HG03064 (cell line): Measurements from ENCODE around the gene FOXN3.
"Not testable (repeated sequence)": the region's sequence is repeated elsewhere in the genome, so short reads cannot be mapped to it uniquely, and the experiment has no call there.

ENCODE experiments used
- ATAC-seq: cut with Tn5 transposase; IDR thresholded peaks from one replicate; pipeline ENCODE4 v1.9.1; 2021; ENCODE audit warnings: low read depth; ENCODE audit not compliant: unreplicated experiment

The FOXN3 gene

GRCh38 chr14:89309670-89310177, 107.3 kb downstream of the FOXN3 start:
- ATAC-seq: no peak

DNA sequence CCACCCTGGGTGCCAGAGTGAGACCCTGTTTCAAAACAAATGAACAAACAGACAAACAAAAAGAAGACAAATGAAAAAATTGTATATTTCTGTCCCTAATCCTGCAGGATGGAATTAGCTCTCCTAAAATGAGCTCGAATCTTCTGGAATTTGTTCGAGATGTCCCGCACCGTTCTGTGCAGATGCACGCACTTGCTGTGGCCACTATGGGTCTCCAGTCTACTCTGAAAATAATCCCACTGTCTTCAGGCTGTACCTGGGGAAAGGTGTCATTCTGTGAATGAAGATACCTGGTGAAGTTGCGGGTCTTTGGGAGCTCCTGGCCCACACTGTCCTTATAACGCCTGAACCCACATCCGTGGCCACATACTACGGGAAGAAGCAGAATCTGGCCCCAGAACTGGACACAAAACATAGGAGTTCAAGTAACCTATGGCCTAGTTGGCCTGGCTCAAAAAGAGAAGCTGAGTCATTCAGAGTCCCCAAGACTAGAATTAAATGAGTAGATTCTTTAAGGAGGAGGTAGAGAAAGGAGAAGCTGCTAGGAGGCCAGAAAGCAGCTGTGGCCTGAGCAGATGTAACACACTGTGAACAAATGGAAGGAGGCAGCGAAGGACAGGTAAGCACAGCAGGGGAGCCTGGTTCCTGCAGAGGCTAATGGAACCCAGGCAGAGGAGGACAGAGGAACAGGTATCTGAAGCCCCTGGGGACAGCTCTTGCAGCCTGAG, 108.6 kb downstream of the FOXN3 start:
- ATAC-seq: peak; percentile 29

GRCh38 chr14:89307409-89307808, 109.6 kb downstream of the FOXN3 start:
- no peak for ATAC-seq

- ATAC-seq: peak; percentile 46
Measured at GRCh38 chr14:89304972-89305703, 111.9 kb downstream of the FOXN3 start.

- no peak for ATAC-seq
Measured at GRCh38 chr14:89304561-89304960, 112.5 kb downstream of the FOXN3 start.

DNA sequence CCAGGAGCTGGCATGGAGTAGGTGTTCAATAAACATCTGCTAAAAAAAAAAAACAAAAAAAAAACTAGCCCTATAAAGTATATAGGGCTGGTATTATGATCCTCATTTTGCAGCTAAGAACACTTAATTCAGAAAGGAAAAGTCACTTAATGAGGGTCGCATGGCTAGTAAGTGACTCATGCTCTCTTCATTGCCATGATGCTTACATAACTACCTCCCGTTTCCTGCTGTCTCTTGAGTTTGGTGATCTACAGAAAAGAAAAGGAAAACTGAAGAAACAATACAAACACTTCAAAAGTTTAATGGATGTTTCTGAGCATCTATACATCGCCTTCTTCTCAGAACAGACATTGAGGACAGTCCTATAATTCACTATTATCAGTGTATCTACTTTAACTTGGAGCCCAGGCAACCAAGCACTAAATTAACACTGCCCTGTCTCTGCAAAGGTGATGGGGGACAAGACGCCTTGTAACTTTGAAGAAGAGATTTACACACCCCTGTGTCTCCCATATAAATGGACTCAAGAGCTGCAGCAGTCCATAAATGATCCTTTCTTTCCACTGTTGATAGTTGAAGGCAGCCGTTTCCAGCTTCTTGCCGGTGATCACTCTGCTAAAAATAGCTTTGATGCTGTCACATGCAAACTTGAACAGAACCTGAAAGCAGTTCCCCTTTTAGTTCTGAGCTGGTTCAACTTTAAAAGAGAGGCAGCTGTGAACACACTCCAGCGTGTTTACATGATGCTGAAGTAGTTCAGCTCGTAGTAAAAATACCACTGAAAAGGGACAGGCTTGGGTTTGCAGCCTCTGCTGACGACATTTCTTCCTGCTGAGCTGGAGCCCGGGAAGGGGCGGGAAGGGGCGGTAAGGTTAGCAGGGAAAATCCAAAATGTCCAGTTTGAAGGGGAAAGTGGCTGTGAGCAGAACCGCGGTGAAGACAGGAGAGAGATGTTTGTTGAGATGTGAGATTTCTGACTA, 113.3 kb downstream of the FOXN3 start:
- peak; percentile 54 for ATAC-seq

DNA sequence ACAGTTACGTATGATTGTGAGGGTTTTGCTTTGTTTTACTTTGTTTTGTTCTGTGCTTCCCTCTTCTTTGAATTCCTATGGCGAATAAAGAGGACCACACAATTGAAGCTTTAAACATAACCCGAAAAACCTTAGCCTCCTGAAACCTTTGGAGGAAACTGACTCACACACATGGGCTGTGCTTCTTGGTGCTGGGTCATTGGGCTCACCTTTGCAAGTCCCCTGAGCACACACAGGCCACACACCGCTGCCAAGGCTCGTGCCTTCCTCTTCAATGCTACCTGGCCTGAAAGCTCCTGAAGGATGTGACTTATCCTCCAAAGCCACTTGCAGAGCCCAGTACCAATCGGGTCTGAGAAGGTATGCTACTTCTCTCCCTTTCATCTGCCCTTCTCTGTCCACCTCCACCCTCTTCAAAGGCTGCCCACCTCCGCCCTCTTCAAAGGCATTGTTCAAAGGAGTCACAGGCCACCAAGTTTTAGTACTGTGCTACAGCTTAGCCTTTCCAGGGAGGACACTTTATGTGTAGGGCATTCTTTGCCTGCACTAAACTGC, 114.6 kb downstream of the FOXN3 start:
- ATAC-seq: no peak

DNA sequence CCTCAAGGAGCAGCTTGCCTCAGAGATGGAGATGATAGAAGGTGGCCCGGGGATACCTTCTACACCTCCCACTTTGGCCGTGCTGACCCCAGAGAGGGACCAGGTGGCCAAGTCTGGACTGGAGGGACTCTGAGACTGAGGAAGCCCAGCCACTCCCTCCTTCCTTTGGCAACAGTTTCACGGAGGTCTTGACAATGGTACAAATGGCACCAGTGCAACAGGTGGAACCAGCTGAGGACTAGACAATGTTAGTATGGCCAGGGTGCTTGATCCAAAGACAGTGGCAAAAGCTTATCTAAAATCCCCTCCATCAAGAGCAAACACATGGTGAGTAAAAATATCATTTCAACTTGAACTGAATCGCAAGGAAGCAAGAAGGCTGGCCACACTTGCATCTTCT, 117.4 kb downstream of the FOXN3 start:
- no peak for ATAC-seq

GRCh38 chr14:89298056-89298834, 118.8 kb downstream of the FOXN3 start:
- ATAC-seq: no peak

DNA sequence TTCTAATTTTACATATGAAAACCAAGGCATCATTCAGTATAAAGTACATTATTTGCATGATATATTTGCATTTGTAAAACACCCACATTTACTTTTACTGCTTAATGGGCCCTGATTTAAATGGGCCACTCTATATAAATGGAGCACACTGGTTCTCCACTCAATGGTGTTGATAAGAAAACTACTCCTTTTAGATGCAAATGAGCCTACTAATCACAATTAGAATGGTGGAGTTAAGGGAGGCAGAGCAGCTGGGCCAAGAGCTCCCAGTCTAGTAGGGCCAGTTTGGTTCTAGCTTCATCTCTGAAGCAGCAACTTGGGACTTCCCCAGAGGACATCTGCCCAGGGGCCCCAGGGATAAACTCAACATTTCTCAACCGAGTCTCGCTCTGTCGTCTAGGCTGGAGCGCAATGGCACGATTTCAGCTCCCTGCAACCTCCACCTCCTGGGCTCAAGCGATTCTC, 120.7 kb downstream of the FOXN3 start:
- no peak for ATAC-seq

DNA sequence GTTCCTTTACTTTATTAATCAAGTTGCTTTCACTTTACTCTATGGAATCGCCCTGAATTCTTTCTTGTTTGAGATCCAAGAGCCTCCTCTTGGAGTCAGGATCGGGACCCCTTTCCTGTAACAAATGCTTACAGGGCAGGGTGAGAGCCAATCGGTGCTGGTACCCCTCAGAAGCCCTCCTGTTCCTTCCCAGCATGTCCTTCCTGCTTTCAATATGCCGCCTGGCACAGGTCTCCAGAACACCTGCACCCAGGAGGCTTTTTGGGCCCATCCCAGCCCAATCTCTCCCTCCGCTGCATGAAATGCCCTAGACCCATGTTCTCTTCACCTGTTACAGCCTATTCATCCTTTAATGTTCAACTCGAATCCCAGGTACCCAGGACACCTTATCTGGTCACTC, 122.2 kb downstream of the FOXN3 start:
- ATAC-seq: no peak

DNA sequence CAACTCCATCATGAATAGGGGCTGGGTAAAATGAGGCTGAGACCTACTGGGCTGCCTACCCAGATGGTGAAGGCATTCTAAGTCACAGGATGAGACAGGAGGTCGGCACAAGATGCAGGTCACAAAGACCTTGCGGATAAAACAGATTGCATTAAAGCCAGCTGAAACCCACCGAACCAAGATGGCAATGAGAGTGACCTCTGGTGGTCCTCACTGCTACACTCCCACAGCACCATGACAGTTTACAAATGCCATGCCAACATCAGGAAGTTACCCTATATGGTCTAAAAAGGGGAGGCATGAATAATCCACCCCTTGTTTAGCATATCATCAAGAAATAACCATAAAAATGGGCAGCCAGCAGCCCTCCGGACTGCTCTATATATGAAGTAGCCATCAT, 122.6 kb downstream of the FOXN3 start:
- ATAC-seq: not testable (repeated sequence)

- no peak for ATAC-seq
Measured at GRCh38 chr14:89294060-89294459, 123.0 kb downstream of the FOXN3 start.

DNA sequence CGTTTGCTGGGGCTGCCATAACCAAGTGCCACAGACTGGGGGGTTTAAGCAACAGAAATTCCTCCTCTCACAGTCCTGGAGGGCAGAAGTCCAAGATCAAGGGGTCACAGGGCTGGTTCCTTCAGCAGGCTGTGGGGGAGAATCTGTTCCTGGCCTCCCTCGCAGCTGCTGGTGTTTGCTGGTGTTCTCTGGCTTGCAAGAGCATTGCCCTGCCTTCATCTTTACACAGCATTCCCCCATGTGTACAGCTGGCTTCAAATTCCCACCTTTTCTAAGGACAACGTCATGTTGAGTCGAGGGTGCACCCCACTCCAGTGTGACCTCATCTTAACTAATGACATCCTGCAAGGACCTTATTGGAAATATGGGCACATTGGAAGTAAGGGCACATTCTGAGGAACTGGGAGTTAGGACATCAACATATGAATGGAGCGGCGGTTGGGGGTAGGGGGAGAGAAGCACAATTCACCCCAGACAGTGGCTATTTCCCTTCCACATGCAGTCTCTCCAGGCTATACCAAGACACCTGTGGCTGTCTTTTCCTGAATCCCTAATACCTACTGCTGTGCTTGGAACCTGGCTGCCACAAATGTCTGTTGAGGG, 123.6 kb downstream of the FOXN3 start:
- no peak for ATAC-seq

DNA sequence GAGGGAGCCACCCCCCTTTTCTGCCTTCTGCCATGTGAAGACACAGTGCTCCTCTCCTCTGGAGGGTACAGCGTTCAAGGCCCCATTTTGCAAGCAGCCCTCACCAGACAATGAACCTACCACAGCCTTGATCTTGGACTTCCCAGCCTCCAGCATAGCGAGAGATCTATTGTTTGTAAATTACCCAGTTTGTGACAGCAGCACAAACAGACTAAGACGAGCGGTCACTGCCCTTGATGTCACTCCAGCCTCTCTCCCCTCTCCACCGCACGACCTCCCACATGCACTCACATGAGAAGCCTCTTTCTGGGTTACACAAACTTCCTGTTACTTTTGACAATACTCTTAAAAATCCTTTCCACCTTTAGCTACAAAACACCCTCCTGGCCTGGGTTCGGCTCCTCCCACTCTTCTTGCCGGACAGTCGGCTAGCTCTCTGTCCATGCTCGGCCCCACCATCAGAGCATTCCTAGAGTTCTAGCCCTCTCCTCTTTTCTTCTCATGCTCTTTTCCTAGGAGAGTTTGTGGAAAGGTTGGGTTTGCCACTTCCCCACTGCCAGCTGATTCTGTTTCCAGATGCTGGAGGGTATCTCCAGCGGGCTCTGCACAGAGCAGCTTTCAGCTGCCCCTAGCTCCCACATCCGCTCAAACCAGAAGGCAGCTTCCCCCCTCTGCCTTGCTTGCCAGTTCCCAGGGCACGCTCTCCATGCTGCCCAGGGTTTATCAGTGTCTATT, 124.3 kb downstream of the FOXN3 start:
- ATAC-seq: no peak

DNA sequence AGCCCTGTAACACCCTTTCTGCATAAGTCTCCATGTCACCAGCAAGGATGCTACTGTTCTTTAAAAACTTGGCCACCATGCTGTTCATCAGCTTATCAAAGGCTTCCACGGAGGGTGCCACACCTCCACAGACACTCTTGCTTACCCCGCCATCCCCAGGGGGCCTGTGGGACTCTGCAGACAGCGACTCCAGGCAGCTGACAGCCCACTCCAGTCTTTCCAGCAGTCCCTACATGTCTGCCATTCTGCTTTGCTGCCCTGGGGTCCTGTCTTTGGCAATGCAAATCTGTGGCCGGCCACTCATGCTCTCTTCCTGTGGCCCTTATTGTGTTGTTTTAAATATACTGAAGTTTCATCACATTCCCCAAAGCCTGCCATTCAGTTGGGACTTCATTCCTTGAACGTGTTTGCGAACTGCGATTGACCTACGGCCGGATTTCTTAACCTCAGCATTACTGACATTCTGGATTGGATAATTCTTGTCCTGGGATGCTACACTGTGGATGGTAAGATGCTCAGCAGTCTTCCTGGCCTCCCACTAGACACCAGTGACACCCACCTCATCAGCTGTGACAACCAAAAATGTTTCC, 125.6 kb downstream of the FOXN3 start:
- no peak for ATAC-seq

DNA sequence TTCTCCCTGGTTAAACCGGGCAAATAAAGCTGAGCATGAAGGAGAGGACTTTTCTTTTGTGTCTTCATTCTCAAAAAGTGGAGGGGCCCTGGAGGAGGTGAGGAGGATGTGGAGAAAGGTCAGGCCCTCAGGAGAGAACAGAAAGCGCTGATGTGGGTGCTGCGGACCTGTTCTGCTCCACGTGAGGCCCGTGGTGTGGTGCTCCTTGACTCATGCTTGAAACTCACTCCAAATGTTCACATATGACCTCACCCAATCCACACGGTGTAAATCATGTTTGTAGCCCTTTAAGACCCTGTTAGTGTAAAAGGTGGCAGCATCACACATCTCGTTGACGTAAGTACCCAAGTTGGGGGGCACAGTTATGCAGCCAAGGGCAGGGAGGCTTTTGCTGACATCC, 126.2 kb downstream of the FOXN3 start:
- ATAC-seq: no peak

DNA sequence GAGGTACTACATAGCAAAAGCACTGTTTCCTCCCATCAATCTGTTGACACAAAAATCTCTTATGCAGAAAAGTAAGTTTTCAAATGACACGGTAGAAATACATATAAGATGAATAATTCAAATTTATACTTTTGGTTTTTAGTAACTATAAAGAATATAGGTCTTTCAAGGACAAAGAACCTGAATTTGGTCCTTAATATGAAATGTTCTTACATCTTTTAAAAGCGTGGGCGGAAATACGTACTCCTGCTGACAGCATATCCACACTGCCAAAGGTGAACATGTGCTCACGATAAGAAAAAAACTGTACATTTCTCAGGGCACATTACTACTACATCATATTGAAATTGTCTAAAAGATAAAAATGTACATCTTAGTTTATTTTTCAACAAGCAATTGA, 127.6 kb downstream of the FOXN3 start:
- no peak for ATAC-seq
